ENCODE measurements around the gene TANC1. TPM values are rescaled to one million over a fixed set of nuclear protein-coding genes. Genes with fewer than 3 reads are reported as not detected.

Gene TANC1
- total RNA-seq, 2 experiments from 2014 or later, result 0.31 to 0.33 TPM

- H3K4me3 Mint-ChIP-seq, result no peak overlapping the region
- no peaks in the 10 kb centered on the region for H3K4me1 Mint-ChIP-seq
- ATAC-seq (ENCODE audit: low read depth) (no peak), DNase-seq (no peak)
- no peaks in the 10 kb centered on the region for H3K9me3 Mint-ChIP-seq
- no peak overlapping the region for H3K27ac Mint-ChIP-seq
- POLR2A ChIA-PET, result no interaction called here
- H3K27me3 Mint-ChIP-seq, result peaks cover 8% of the 10 kb centered on the region
- no peaks in the 10 kb centered on the region for H3K36me3 Mint-ChIP-seq
Observed at GRCh38 chr2:158993030-158993429, 24.6 kb downstream of the TANC1 start.

- H3K27ac Mint-ChIP-seq, result no peak overlapping the region
- no peaks in the 10 kb centered on the region for H3K36me3 Mint-ChIP-seq
- no peak overlapping the region for H3K4me3 Mint-ChIP-seq
- H3K9me3 Mint-ChIP-seq, result no peaks in the 10 kb centered on the region
- DNase-seq (no peak), ATAC-seq (ENCODE audit: low read depth) (no peak)
- peaks cover 8% of the 10 kb centered on the region for H3K27me3 Mint-ChIP-seq
- H3K4me1 Mint-ChIP-seq, result no peaks in the 10 kb centered on the region
- POLR2A ChIA-PET, result no interaction called here
Observed at GRCh38 chr2:158993721-158994587, 25.5 kb downstream of the TANC1 start.

- no peak for DNase-seq
- peaks cover 8% of the 10 kb centered on the region for H3K27me3 Mint-ChIP-seq
- H3K4me1 Mint-ChIP-seq, result peaks cover 3% of the 10 kb centered on the region
- POLR2A ChIA-PET, result no interaction called here
- no peak overlapping the region for H3K4me3 Mint-ChIP-seq
- no peak overlapping the region for H3K27ac Mint-ChIP-seq
- ATAC-seq (ENCODE audit: low read depth), result no peak
- no peaks in the 10 kb centered on the region for H3K36me3 Mint-ChIP-seq
- no peaks in the 10 kb centered on the region for H3K9me3 Mint-ChIP-seq
Observed at GRCh38 chr2:158994920-158995676, 26.7 kb downstream of the TANC1 start.

- no peaks in the 10 kb centered on the region for H3K36me3 Mint-ChIP-seq
- peak overlapping the region; percentile 47 for H3K27ac Mint-ChIP-seq
- DNase-seq (no peak), ATAC-seq (ENCODE audit: low read depth) (no peak)
- H3K27me3 Mint-ChIP-seq, result peaks cover 8% of the 10 kb centered on the region
- POLR2A ChIA-PET, result no interaction called here
- H3K9me3 Mint-ChIP-seq, result no peaks in the 10 kb centered on the region
- H3K4me3 Mint-ChIP-seq, result no peak overlapping the region
- H3K4me1 Mint-ChIP-seq, result peaks cover 3% of the 10 kb centered on the region
Observed at GRCh38 chr2:158995677-158996049, 27.2 kb downstream of the TANC1 start.

- Mint-ChIP-seq H3K27ac (no peak overlapping the region), H3K4me3 (no peak overlapping the region), H3K36me3 (no peaks in the 10 kb centered on the region), H3K9me3 (no peaks in the 10 kb centered on the region), H3K27me3 (peaks cover 8% of the 10 kb centered on the region), H3K4me1 (peaks cover 3% of the 10 kb centered on the region)
- ATAC-seq (ENCODE audit: low read depth) (no peak), DNase-seq (no peak)
- POLR2A ChIA-PET, result no interaction called here
Observed at GRCh38 chr2:158996378-158996993, 28.0 kb downstream of the TANC1 start.

GRCh38 chr2:158997037-158997790 lies 28.8 kb downstream of the TANC1 start:
- ATAC-seq (ENCODE audit: low read depth) (no peak), DNase-seq (no peak)
- Mint-ChIP-seq H3K9me3 (no peaks in the 10 kb centered on the region), H3K27me3 (peaks cover 8% of the 10 kb centered on the region), H3K4me1 (peaks cover 3% of the 10 kb centered on the region), H3K36me3 (no peaks in the 10 kb centered on the region), H3K27ac (no peak overlapping the region), H3K4me3 (no peak overlapping the region)
- POLR2A ChIA-PET, result no interaction called here

- peaks cover 8% of the 10 kb centered on the region for H3K27me3 Mint-ChIP-seq
- H3K9me3 Mint-ChIP-seq, result no peaks in the 10 kb centered on the region
- ATAC-seq (ENCODE audit: low read depth) (no peak), DNase-seq (no peak)
- POLR2A ChIA-PET, result no interaction called here
- no peak overlapping the region for H3K4me3 Mint-ChIP-seq
- H3K4me1 Mint-ChIP-seq, result peaks cover 3% of the 10 kb centered on the region
- no peak overlapping the region for H3K27ac Mint-ChIP-seq
- no peaks in the 10 kb centered on the region for H3K36me3 Mint-ChIP-seq
Observed at GRCh38 chr2:158998551-158999248, 30.3 kb downstream of the TANC1 start.

- H3K36me3 Mint-ChIP-seq, result no peaks in the 10 kb centered on the region
- no peak overlapping the region for H3K27ac Mint-ChIP-seq
- POLR2A ChIA-PET, result no interaction called here
- peaks cover 6% of the 10 kb centered on the region for H3K27me3 Mint-ChIP-seq
- H3K4me3 Mint-ChIP-seq, result no peak overlapping the region
- no peak for ATAC-seq (ENCODE audit: low read depth)
- peaks cover 3% of the 10 kb centered on the region for H3K4me1 Mint-ChIP-seq
- DNase-seq, result no peak
- peaks cover under 1% of the 10 kb centered on the region for H3K9me3 Mint-ChIP-seq
Observed at GRCh38 chr2:158999458-158999857, 31.0 kb downstream of the TANC1 start.

- Mint-ChIP-seq H3K27ac (no peak overlapping the region), H3K27me3 (peaks cover 3% of the 10 kb centered on the region), H3K36me3 (no peaks in the 10 kb centered on the region), H3K9me3 (peaks cover 2% of the 10 kb centered on the region), H3K4me3 (no peak overlapping the region), H3K4me1 (peaks cover 3% of the 10 kb centered on the region)
- POLR2A ChIA-PET, result no interaction called here
- DNase-seq (no peak), ATAC-seq (ENCODE audit: low read depth) (no peak)
Observed at GRCh38 chr2:159000072-159000471, 31.6 kb downstream of the TANC1 start.

- Mint-ChIP-seq H3K36me3 (no peaks in the 10 kb centered on the region), H3K4me3 (no peak overlapping the region), H3K27me3 (no peaks in the 10 kb centered on the region), H3K4me1 (peaks cover 3% of the 10 kb centered on the region), H3K9me3 (peaks cover 2% of the 10 kb centered on the region), H3K27ac (no peak overlapping the region)
- DNase-seq, result no peak
- no peak for ATAC-seq (ENCODE audit: low read depth)
- POLR2A ChIA-PET, result no interaction called here
Observed at GRCh38 chr2:159002462-159003111, 34.1 kb downstream of the TANC1 start.

GRCh38 chr2:159003555-159003954 lies 35.1 kb downstream of the TANC1 start:
- H3K4me1 Mint-ChIP-seq, result peaks cover 3% of the 10 kb centered on the region
- no peak overlapping the region for H3K27ac Mint-ChIP-seq
- ATAC-seq (ENCODE audit: low read depth), result no peak
- H3K36me3 Mint-ChIP-seq, result no peaks in the 10 kb centered on the region
- POLR2A ChIA-PET, result no interaction called here
- DNase-seq, result no peak
- no peaks in the 10 kb centered on the region for H3K27me3 Mint-ChIP-seq
- H3K4me3 Mint-ChIP-seq, result no peak overlapping the region
- H3K9me3 Mint-ChIP-seq, result peaks cover 2% of the 10 kb centered on the region

- Mint-ChIP-seq H3K4me1 (no peaks in the 10 kb centered on the region), H3K36me3 (no peaks in the 10 kb centered on the region), H3K27me3 (no peaks in the 10 kb centered on the region), H3K27ac (no peak overlapping the region), H3K4me3 (no peak overlapping the region), H3K9me3 (peaks cover 3% of the 10 kb centered on the region)
- DNase-seq (no peak), ATAC-seq (ENCODE audit: low read depth) (no peak)
- POLR2A ChIA-PET, result no interaction called here
Observed at GRCh38 chr2:159004849-159005248, 36.4 kb downstream of the TANC1 start.
